Measurements from ENCODE around the gene FCN1. TPM values are rescaled to one million over a fixed set of nuclear protein-coding genes. Genes with fewer than 3 reads are reported as not detected.

FCN1 gene
- total and polyA plus RNA-seq, 9 of the 15 experiments (the other 6 are each of a cell fraction or from before 2014, with no cell fraction given) = not detected

- H3K27ac ChIP-seq (ENCODE audit: extremely low read depth, low read depth, low read length) = no peak overlapping the region
- no TSS peak for BruUV-seq (replicated peaks)
- no peak overlapping the region for H2AFZ ChIP-seq (ENCODE audit: low read depth, low read length)
- H3K4me1 ChIP-seq (replicated peaks in 1 of 2; ENCODE audit: control insufficient read depth in 2 of 2, insufficient read depth in 2 of 2, low read length in 2 of 2) = no peaks in the 10 kb centered on the region
- 1% methylated on average over 16 of the region's 16 CpGs for WGBS (ENCODE audit: insufficient coverage, low coverage, missing lambda C conversion rate)
- in situ Hi-C loops (cut with MboI) = no loop called here
- H3K9ac ChIP-seq (ENCODE audit: insufficient read depth in 1 of 2, low read depth in 2 of 2, low read length in 2 of 2) = no peak overlapping the region
- CTCF ChIA-PET (ENCODE audit: low intra/inter-chr PET ratio) = no interaction called here
- peaks cover 0 to 48% of the 10 kb centered on the region in 2 experiments; a peak in 4 of 5 replicates for H3K27me3 ChIP-seq (ENCODE audit: control insufficient read depth in 2 of 2, insufficient read depth in 2 of 2, low read length in 2 of 2)
- DNase-seq (ENCODE audit: extremely low read depth in 1 of 4, low spot score in 3 of 4) (no peak), ATAC-seq (no peak), FAIRE-seq (no peak)
- H3K36me3 ChIP-seq (ENCODE audit: control insufficient read depth, insufficient read depth, low read length) = no peaks in the 10 kb centered on the region
- POLR2A ChIA-PET = no interaction called here
- no peak overlapping the region for H3K4me3 ChIP-seq
- H4K20me1 ChIP-seq (replicated peaks; ENCODE audit: control insufficient read depth, insufficient read depth, low read length) = 0 out of 2 replicates have a peak, but pooled peaks cover 4% of the 10 kb centered on the region
- intact Hi-C loops (cut with micrococcal nuclease) = no loop called here
- H3K9me3 ChIP-seq (replicated peaks; ENCODE audit: control insufficient read depth, insufficient read depth, low read depth, low read length) = no peaks in the 10 kb centered on the region
- no peaks in the 10 kb centered on the region for H3K9me1 ChIP-seq (ENCODE audit: control insufficient read depth, insufficient read depth, low read length)
- no peaks in the 10 kb centered on the region for H3K79me2 ChIP-seq (ENCODE audit: control insufficient read depth, insufficient read depth, low read length)
- no peak overlapping the region for H3K4me2 ChIP-seq (ENCODE audit: insufficient read depth, low read length)
- no peak for TF ChIP-seq ZNF175 (CRISPR knock-in tag; IDR thresholded peaks at IDR 0.05; ENCODE audit: low read depth)
- no peak for TF ChIP-seq ESRRB (CRISPR knock-in tag; IDR thresholded peaks at IDR 0.05; ENCODE audit: borderline replicate concordance)
- no peak for TF ChIP-seq ZBTB40 (IDR thresholded peaks at IDR 0.05)
- no peak for TF ChIP-seq ZBTB40 (CRISPR knock-in tag; IDR thresholded peaks at IDR 0.05)
- no peak for TF ChIP-seq ZNF699 (CRISPR knock-in tag; IDR thresholded peaks at IDR 0.05; ENCODE audit: insufficient replicate concordance)
- TF ChIP-seq ZNF3 (CRISPR knock-in tag; IDR thresholded peaks at IDR 0.05) = no peak
- TF ChIP-seq RNF219 (CRISPR knock-in tag; IDR thresholded peaks at IDR 0.05) = no peak
Observed at GRCh38 chr9:134962065-134962972, 44.6 kb upstream of the FCN1 start.
